ENCODE data around the gene ERCC6L2.
A peak's percentile ranks its signal among the peaks of the same experiment; 100 is the strongest.

ERCC6L2 gene

DNA sequence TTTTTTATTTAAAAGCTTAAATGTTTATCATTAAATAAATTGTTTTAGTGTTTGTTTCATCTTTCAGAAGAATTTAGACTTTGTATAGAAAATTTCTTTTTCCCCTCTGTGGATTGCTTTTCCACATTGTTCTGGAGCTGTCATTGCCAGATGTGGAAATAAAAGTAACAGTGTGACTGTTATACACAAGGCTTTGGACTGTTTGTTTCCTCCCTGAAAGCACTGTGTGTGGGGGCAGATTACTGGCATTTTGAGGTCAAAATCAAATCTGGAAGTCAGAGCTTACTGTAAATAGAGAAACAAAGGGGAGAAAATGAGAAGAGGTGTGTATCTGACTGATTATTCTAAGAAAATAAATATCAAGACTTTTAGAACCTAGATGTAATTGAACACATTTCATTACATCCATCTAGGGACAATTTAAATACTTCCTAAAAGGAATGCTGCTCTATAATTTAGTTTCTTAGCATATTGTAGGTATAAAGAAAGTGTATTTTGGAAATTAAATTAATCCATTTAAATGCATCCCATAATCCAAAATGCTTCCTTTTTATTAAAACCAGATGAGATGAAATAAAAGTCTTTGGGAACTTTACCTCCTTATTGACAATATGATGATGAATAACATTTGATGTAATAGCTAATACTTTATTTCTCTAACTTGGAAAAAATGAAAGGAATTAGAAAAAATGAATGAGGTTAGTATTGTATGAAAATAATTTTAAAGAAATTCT, 51.9 kb downstream of the ERCC6L2 start:
- Mint-ChIP-seq H3K27ac (no peak overlapping the region), H3K27me3 (no peaks in the 10 kb centered on the region), H3K9me3 (no peaks in the 10 kb centered on the region), H3K4me3 (no peak overlapping the region), H3K4me1 (peaks cover 7% of the 10 kb centered on the region), H3K36me3 (peaks cover 36% of the 10 kb centered on the region)

DNA sequence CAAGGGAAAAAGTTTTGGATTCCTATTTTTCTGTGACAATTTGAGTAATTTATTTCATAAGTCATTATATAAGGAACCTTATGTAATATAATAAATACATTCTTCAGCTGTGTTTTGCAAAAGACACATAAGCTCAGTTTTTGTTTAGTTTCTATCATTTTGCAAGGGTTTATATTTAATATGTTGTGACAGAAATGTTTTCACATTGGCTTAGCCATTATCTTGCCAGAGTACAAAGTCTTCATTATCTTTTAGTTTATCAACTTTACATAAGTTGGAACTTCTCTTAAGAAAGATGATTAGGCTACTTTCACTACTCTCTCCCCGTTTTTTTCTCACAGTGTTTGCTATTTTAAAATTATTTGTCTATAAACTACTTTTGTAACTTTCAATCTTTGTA, 54.8 kb downstream of the ERCC6L2 start:
- no peaks in the 10 kb centered on the region for H3K9me3 Mint-ChIP-seq
- H3K4me1 Mint-ChIP-seq: peaks cover 3% of the 10 kb centered on the region
- no peaks in the 10 kb centered on the region for H3K27me3 Mint-ChIP-seq
- peak overlapping the region; percentile 46 for H3K27ac Mint-ChIP-seq
- peaks cover 51% of the 10 kb centered on the region for H3K36me3 Mint-ChIP-seq
- H3K4me3 Mint-ChIP-seq: no peak overlapping the region

DNA sequence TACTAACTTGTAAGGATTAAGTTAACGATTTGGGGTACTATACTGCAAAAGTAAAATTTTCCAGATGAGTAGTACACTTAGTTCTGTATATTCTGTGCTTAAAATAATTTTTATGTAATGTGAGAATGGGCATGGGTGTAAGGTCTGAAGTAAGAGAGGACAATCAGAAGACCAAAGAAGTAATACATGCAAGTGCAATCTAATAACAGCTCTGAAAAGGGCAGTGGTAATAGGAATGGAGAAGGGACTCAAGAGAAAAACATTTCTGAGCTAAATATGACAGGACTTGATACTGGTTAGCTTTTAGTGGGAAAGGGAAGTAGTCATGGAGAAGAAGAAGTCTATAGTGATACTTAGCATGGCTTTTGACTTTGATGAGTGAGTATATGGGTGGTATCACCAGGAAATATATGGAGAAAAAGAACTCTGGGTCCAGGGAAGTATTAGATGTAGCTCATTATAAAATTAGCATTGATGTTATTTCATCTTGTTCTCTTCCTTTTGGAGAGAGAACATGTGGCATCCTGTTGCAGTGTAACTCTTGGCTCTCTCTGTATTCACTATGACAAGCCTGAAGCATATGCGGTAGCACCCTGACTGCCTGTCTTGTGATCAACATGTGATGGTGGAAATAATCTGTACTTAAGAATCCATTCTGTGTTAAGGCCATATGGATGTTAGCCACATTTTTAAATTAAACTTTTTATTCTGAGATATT, 60.5 kb downstream of the ERCC6L2 start:
- Mint-ChIP-seq H3K9me3 (peaks cover 15% of the 10 kb centered on the region), H3K27ac (no peak overlapping the region), H3K27me3 (no peaks in the 10 kb centered on the region), H3K4me1 (peaks cover 2% of the 10 kb centered on the region), H3K4me3 (no peak overlapping the region), H3K36me3 (peaks cover 75% of the 10 kb centered on the region)

DNA sequence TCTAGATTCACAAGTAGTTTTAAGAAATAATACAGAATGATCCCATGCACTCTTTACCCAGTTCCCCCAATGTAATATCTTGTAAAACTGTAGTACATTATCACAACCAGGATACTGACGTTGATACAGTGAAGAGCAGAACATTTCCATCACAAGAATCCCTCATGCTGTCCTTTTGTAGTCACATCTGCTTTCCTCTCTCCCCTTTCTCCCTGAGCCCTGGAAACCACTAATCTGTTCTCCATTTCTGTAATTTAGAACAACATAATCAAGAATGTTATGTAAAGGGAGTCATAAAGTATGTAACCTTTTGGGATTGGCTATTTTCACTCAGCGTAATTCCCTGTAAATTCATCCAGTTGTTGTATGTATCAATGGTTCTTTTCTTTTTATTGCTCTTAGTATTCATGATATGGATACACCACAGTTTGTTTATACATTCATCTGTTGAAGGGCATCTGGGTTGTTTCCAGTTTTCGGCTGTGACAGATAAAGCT, 61.1 kb downstream of the ERCC6L2 start:
- Mint-ChIP-seq H3K4me1 (no peaks in the 10 kb centered on the region), H3K9me3 (peaks cover 15% of the 10 kb centered on the region), H3K27ac (peak overlapping the region; percentile 53), H3K36me3 (peaks cover 73% of the 10 kb centered on the region), H3K27me3 (no peaks in the 10 kb centered on the region), H3K4me3 (no peak overlapping the region)

DNA sequence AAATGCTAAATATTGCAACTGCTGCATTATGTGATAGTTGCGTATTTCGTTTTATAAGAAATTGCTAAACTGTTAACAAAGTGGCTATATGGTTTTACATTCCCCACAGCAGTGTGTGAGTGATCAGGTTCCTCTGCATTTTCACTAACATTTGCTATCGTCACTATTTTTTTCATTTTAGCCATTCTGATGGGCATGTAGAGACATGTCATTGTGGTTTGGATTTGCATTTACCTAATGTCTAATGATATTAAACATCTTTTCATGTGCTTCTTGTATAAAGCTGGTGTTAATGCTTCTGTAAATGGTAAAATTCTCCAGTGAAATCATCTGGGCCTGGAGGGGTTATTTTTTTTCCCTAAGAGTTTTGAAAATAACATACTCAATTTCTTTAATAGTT, 61.6 kb downstream of the ERCC6L2 start:
- no peaks in the 10 kb centered on the region for H3K27me3 Mint-ChIP-seq
- peaks cover 74% of the 10 kb centered on the region for H3K36me3 Mint-ChIP-seq
- no peak overlapping the region for H3K4me3 Mint-ChIP-seq
- H3K9me3 Mint-ChIP-seq: peaks cover 15% of the 10 kb centered on the region
- no peaks in the 10 kb centered on the region for H3K4me1 Mint-ChIP-seq
- H3K27ac Mint-ChIP-seq: no peak overlapping the region

DNA sequence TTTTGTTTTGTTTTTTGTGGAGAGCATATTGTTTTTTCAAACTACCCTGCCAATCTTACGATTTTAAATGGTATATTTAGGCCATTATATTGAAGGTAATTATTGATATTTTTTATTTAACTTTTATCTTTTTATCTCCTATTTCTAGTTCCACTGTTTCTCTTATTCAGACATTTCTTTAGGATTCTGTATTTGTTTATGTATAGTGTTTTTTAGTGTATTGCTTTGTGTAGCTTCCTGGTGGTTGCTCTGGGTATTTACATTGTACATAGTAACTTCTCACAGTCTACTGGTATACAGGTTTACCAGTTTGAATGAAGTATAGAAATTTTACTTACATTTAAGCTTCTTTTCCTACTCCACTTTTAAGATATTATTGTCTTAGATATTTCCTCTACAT, 63.2 kb downstream of the ERCC6L2 start:
- H3K36me3 Mint-ChIP-seq: peaks cover 70% of the 10 kb centered on the region
- no peaks in the 10 kb centered on the region for H3K27me3 Mint-ChIP-seq
- H3K4me3 Mint-ChIP-seq: no peak overlapping the region
- peaks cover 15% of the 10 kb centered on the region for H3K9me3 Mint-ChIP-seq
- H3K4me1 Mint-ChIP-seq: no peaks in the 10 kb centered on the region
- no peak overlapping the region for H3K27ac Mint-ChIP-seq

DNA sequence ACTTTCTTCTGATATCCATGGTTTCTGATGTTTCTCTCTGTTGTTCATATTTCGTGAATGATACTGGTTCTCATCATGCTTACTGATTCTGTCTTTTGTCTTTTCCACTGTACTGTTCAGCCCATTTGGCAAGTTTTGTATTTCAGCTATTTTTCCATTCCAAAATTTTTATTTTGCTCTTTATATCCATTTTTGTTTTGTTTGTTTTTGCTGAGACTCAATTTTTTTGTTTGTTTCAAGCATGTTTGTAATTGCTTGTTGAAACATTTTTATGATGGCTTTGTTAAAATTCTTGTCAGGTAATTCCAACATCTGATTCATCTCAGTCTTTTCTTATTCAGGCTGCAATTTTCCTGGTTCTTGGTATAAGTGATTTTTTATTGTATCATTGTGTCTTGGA, 64.0 kb downstream of the ERCC6L2 start:
- Mint-ChIP-seq H3K4me1 (no peaks in the 10 kb centered on the region), H3K9me3 (peaks cover 15% of the 10 kb centered on the region), H3K36me3 (peaks cover 74% of the 10 kb centered on the region), H3K27ac (no peak overlapping the region), H3K27me3 (no peaks in the 10 kb centered on the region), H3K4me3 (no peak overlapping the region)

DNA sequence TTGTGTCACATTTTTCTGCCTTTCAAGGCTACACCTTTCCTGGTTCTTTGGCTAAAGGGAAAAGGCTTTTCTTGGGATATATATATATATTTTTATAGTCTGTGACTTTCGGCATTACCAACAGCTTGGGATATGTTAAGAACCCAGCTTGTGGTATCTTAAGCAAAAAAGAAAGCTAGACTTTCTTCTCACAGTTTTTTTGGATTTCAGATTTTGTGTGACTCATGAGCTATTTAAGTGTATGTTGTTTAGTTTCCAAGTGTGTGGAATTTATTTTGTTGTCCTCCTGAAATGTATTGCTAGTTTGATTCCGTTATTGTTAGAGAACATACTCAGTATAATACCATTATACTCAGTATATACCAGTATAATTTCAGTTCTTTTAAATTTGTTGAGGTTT, 64.8 kb downstream of the ERCC6L2 start:
- peaks cover 74% of the 10 kb centered on the region for H3K36me3 Mint-ChIP-seq
- no peak overlapping the region for H3K4me3 Mint-ChIP-seq
- peaks cover 17% of the 10 kb centered on the region for H3K9me3 Mint-ChIP-seq

DNA sequence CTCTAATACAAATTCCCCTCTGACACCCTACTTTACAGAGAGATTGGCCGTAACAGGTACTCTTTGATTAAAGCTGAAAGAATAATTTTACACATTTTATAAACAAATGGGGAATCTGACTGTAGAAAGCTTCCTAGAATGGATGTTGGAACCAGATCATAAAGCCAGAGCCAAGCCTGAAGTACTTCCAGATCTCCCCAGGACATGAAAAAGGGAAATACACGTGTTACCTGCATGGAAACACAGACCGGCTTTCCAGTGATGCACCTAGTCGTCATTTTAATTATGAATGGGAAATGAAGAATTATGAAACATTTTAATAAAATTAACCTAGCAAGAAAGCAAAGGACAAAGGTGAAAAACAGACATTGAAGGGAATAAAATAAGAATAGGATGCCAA, 66.5 kb downstream of the ERCC6L2 start:
- peaks cover 72% of the 10 kb centered on the region for H3K36me3 Mint-ChIP-seq
- H3K4me3 Mint-ChIP-seq: no peak overlapping the region
- H3K9me3 Mint-ChIP-seq: peaks cover 21% of the 10 kb centered on the region
- no peaks in the 10 kb centered on the region for H3K27me3 Mint-ChIP-seq
- no peaks in the 10 kb centered on the region for H3K4me1 Mint-ChIP-seq
- no peak overlapping the region for H3K27ac Mint-ChIP-seq

More for the DNA sequence above, 64.8 kb downstream of the ERCC6L2 start:
- Mint-ChIP-seq H3K27me3 (no peaks in the 10 kb centered on the region), H3K27ac (no peak overlapping the region), H3K4me1 (no peaks in the 10 kb centered on the region)

DNA sequence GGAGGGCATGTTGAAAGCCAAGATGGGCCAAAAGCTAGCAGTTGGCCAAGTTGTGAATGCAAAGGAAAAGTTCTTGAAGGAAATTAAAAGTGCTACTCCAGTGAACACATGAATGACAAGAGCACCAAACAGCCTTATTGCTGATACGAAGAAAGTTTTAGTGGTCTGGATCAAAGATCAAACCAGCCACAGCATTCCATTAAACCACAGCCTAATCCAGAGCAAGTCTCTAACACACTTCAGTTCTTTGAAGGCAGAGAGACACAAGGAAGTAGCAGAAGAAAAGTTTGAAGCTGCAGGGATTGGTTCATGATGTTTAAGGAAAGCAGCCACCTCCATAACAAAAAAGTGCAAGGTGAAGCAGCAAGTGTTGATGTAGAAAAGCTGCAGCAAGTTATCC, 71.6 kb downstream of the ERCC6L2 start:
- Mint-ChIP-seq H3K4me3 (no peak overlapping the region), H3K27me3 (no peaks in the 10 kb centered on the region), H3K36me3 (peaks cover 62% of the 10 kb centered on the region), H3K9me3 (peaks cover 14% of the 10 kb centered on the region), H3K4me1 (peaks cover 24% of the 10 kb centered on the region), H3K27ac (no peak overlapping the region)

DNA sequence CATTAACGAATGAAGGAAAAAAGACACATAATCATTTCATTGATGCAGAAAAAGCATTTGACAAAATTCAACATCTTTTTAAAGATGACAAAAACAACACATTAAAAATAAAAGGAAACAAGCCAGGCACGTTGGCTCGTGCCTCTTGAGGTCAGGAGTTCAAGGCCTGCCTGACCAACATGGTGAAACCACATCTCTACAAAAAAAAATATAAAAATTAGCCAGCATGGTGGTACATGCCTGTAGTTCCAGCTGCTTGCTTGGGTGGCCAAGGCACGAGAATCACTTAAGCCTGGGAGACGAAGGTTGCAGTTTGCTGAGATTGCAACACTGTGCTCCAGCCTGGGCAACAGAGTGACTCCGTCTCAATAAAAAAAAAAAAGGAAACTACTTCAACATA, 77.0 kb downstream of the ERCC6L2 start:
- peaks cover 24% of the 10 kb centered on the region for H3K4me1 Mint-ChIP-seq
- H3K27ac Mint-ChIP-seq: no peak overlapping the region
- H3K36me3 Mint-ChIP-seq: peaks cover 53% of the 10 kb centered on the region
- H3K9me3 Mint-ChIP-seq: peaks cover 9% of the 10 kb centered on the region
- H3K4me3 Mint-ChIP-seq: no peak overlapping the region
- H3K27me3 Mint-ChIP-seq: no peaks in the 10 kb centered on the region

DNA sequence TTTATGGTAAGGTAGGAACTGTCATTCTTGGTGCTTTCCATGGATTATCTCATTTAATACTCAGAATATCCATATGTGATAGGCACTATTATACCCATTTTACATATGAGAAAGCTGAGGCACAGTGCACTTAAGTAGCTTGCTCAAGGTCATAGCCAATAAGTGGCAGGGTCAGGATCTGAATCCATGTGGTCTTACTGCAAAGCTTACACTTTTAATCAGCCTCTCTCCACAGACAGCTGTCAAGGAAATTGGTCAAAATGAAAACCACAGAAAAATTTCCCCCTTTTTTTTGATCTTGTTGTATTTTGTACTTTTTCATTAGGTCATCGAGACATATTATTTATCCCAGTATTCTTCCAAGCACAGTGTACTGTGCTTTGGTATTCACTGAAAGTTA, 78.5 kb downstream of the ERCC6L2 start:
- no peak overlapping the region for H3K4me3 Mint-ChIP-seq
- H3K27ac Mint-ChIP-seq: no peak overlapping the region
- H3K27me3 Mint-ChIP-seq: no peaks in the 10 kb centered on the region
- H3K9me3 Mint-ChIP-seq: peaks cover 4% of the 10 kb centered on the region
- peaks cover 48% of the 10 kb centered on the region for H3K36me3 Mint-ChIP-seq
- H3K4me1 Mint-ChIP-seq: peaks cover 19% of the 10 kb centered on the region

DNA sequence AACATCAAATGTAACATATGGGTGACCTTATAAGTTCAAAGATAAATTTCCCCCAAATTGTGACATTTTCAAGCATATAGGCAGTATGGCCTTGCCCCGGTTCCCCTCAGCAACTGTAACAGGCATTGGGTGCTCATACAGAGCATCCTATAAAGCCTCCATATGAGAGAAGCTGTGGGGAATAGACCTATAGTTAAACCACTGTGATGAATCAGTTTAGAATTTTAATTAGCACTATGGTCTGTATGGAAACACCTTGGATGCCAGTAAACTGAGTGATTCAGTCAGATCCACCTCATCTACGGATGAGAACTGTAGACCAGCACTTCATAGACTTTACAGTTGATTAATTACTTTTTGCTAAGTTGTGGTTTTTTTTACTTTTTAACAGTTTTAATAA, 79.4 kb downstream of the ERCC6L2 start:
- H3K27me3 Mint-ChIP-seq: no peaks in the 10 kb centered on the region
- peaks cover 42% of the 10 kb centered on the region for H3K36me3 Mint-ChIP-seq
- no peaks in the 10 kb centered on the region for H3K9me3 Mint-ChIP-seq
- H3K4me1 Mint-ChIP-seq: peaks cover 14% of the 10 kb centered on the region
- no peak overlapping the region for H3K4me3 Mint-ChIP-seq
- no peak overlapping the region for H3K27ac Mint-ChIP-seq

DNA sequence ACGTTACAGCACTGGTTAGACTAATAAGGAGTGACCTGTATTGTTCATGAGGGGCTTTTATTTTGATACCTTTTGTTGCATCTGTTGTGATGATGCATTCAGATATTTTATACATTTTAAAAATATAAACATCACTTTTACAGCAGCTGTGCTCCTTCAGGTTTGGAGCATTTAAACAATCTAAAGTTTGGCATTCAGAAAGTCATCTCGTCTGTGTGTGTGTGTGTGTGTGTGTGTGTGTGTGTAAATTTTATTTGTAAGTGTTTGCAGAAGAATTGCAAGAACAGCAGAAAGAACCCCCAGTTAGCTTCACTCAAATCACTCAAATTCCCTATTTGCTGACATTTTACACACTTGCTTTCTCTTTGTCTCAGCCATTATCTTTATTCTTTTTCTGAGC, 87.4 kb downstream of the ERCC6L2 start:
- peaks cover 17% of the 10 kb centered on the region for H3K36me3 Mint-ChIP-seq
- no peaks in the 10 kb centered on the region for H3K4me1 Mint-ChIP-seq

DNA sequence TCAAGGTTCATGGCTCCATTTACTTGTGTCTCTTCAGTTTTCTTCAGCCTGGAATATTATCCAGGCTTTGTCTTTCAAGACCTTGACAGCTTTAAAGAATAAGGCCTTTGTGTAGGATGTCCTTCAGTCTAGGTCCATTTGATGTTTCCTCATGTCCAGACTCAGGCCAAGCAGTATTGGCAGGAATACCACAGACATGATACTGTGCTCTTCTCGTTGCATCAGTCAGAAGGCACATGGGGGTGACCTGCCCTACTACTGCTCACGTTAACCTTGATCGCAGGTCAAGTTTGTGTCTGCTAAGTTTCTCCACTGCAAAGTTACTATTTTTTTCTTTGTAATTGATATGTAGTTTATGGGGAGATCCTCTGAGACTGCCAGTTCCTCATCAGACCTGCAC, 88.2 kb downstream of the ERCC6L2 start:
- Mint-ChIP-seq H3K4me1 (no peaks in the 10 kb centered on the region), H3K27me3 (no peaks in the 10 kb centered on the region), H3K27ac (no peak overlapping the region), H3K4me3 (no peak overlapping the region), H3K36me3 (peaks cover 14% of the 10 kb centered on the region), H3K9me3 (peaks cover 5% of the 10 kb centered on the region)

More for the DNA sequence above, 87.4 kb downstream of the ERCC6L2 start:
- H3K4me3 Mint-ChIP-seq: no peak overlapping the region
- H3K27me3 Mint-ChIP-seq: no peaks in the 10 kb centered on the region
- H3K27ac Mint-ChIP-seq: no peak overlapping the region
- H3K9me3 Mint-ChIP-seq: peaks cover 5% of the 10 kb centered on the region

DNA sequence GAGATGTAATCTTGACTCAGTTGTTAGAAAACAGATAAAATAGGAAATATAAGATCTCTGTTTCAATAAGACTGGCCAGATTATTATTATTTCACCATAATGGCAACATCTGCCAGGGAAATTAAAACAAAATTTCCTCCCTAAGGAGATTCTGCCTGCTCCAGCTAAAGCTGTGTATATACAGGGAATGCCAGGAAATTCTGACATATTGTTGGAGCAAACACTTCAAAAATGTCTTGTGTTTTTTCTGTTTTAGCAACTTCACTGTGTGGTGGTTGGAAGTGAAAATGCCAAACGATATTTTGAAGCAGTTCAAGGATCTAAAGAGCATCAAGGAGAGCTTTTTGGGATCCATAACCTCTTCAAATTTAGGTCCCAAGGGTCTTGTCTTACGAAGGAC, 90.8 kb downstream of the ERCC6L2 start:
- Mint-ChIP-seq H3K27ac (no peak overlapping the region), H3K36me3 (peaks cover 12% of the 10 kb centered on the region)

More for the DNA sequence above, 90.8 kb downstream of the ERCC6L2 start:
- Mint-ChIP-seq H3K4me3 (no peak overlapping the region), H3K4me1 (no peaks in the 10 kb centered on the region), H3K9me3 (no peaks in the 10 kb centered on the region), H3K27me3 (no peaks in the 10 kb centered on the region)
